Body of pancreas (tissue), 4 donors: ENCODE results near the gene MMP24OS. TPM values are rescaled to one million over a fixed set of nuclear protein-coding genes. Genes with fewer than 3 reads are reported as not detected.

Source experiments
- ATAC-seq: fragments of 150-250 bp; one replicate; pipeline ENCODE4 v1.9.1; 2016
- DNase-seq, 4 donors: peaks; one replicate each; pipeline ENCODE4 v3.0.0-alpha.2; 2019
- H3K27ac ChIP-seq, 4 donors: fragments of 200-600 bp; sonication (generic); 1 replicate in 3 of 4; 2 replicates in 1 of 4; pipeline versions ENCODE4 v1.5.1 to v1.6.1; 2016 to 2019; ENCODE audit warnings: mild to moderate bottlenecking in 1 of 4, mixed read lengths in 1 of 4, moderate library complexity in 1 of 4
- H3K27me3 ChIP-seq, 2 donors: fragments of 200-600 bp; sonication (generic); one replicate each; pipeline ENCODE4 v1.6.0; 2016; ENCODE audit warnings: mild to moderate bottlenecking in 1 of 2
- H3K36me3 ChIP-seq, 2 donors: fragments of 200-600 bp; sonication (generic); replicated peaks in 1 of 2; 2 replicates each; pipeline ENCODE4 v1.5.1; 2016; ENCODE audit warnings: low read depth in 2 of 2; ENCODE audit not compliant: insufficient read depth in 1 of 2
- H3K4me1 ChIP-seq: fragments of 200-600 bp; sonication (generic); one replicate; pipeline ENCODE4 v1.6.0; 2016
- H3K4me3 ChIP-seq, 2 donors: fragments of 200-600 bp; sonication (generic); 1 replicate in 1 of 2; 2 replicates in 1 of 2; pipeline ENCODE4 v1.5.1; 2016 to 2019
- H3K9me3 ChIP-seq, 3 donors: fragments of 200-600 bp; sonication (generic); 1 replicate in 2 of 3; 2 replicates in 1 of 3; pipeline ENCODE4 v1.5.1; 2016
- POLR2A ChIP-seq, 3 donors: fragments of 450-650 bp; IDR thresholded peaks; one replicate each; pipeline ENCODE4 v1.6.1; 2016; ENCODE audit warnings: antibody characterized with exemption in 3 of 3, mild to moderate bottlenecking in 2 of 3
- WGBS, 2 donors: methylation state at CpG; one replicate each; pipeline ENCODE4 v1.1.5; 2017; 5-methylcytosine and 5-hydroxymethylcytosine counted together
- intact Hi-C: fragments of 100-400 bp; cut with DNase I; formaldehyde crosslinking; loops from one replicate; pipeline ENCODE4 v1.15.1; 2023
- total RNA-seq, 2 donors: library from RNA; depleted of rRNA; stranded (reverse); fragments of >200 nt; gene quantifications; one replicate each; pipeline ENCODE4 v1.1.0, GENCODE V29; 2016
- TF ChIP-seq, protein P1 (sequence below), 7 experiments: fragments of 450-650 bp in 4 of 7; fragments of 200-600 bp in 3 of 7; sonication (generic) in 3 of 7; IDR thresholded peaks; one replicate each; pipeline ENCODE4 v1.5.1; 2016 to 2019; ENCODE audit warnings: antibody characterized with exemption in 7 of 7

Gene MMP24OS
- total RNA-seq, 2 donors from 2014 or later: 20.4 to 27.5 TPM

DNA sequence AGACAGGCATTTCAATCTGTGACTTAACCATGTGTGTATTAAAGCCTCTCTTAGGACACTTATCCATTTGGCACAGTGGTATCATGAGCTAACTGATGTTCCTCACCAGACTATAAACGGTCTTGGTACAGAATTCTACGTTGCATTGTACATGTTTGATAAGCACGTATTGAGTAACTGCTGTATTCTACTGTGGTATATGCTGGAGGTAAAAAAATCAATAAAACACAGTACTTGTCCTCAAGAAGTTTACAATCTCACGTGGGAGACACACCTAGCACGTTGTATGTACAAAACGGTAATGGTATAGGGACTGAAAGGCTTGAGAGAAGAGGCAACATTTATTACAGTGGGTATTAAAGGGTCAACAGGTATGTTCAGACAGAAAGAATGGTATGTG is 47.5 kb upstream of the MMP24OS start:
- Histone ChIP-seq H3K4me3 (no peak overlapping the region), H3K36me3 (no peaks in the 10 kb centered on the region), H3K27me3 (no peaks in the 10 kb centered on the region), H3K27ac (no peak overlapping the region), H3K4me1 (peaks cover 11% of the 10 kb centered on the region), H3K9me3 (no peaks in the 10 kb centered on the region)
- intact Hi-C loops: no loop called here
- ATAC-seq (no peak), DNase-seq (no peak)
- WGBS, 2 donors: 72 to 86% methylated on average over 6 of the region's 6 CpGs
- TF ChIP-seq POLR2A (IDR thresholded peaks at IDR 0.05): no peak
- TF ChIP-seq, protein P1, sequence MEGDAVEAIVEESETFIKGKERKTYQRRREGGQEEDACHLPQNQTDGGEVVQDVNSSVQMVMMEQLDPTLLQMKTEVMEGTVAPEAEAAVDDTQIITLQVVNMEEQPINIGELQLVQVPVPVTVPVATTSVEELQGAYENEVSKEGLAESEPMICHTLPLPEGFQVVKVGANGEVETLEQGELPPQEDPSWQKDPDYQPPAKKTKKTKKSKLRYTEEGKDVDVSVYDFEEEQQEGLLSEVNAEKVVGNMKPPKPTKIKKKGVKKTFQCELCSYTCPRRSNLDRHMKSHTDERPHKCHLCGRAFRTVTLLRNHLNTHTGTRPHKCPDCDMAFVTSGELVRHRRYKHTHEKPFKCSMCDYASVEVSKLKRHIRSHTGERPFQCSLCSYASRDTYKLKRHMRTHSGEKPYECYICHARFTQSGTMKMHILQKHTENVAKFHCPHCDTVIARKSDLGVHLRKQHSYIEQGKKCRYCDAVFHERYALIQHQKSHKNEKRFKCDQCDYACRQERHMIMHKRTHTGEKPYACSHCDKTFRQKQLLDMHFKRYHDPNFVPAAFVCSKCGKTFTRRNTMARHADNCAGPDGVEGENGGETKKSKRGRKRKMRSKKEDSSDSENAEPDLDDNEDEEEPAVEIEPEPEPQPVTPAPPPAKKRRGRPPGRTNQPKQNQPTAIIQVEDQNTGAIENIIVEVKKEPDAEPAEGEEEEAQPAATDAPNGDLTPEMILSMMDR (IDR thresholded peaks at IDR 0.05): no peak

DNA sequence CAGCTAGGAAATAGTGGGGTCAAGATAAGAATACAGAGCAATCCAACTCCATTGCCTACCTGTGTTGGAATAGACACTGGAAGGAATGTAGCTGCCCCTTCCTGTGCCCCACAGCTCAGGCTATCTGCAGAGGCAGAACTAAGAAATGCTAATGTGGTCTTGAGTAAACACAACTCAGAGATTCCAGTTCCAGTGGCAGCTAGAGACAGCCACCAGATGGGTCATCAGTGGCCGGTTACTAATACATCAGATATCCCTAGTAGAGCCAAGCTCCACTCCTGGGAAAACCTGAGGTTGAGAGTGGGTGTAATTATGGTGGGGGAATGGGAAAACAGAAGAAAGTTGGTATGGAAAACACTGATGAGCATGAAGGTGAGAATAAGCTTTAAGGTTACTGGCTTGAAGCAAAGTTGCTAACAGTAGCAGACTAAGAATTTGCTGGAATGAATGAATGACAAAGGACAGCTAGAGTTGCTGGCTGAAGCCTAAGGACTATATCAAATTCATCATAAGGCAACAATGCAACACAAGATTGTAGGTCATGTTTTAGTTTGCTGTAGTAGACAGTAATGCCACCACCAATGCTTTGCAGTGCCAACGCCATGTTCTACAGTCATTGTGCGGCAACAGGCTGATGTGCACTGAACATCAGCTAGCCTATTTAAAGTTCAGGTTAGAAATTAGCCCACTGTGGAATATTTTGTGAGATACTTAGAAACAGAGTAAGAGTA is 42.6 kb upstream of the MMP24OS start:
- Histone ChIP-seq H3K4me3 (no peak overlapping the region), H3K27me3 (no peaks in the 10 kb centered on the region), H3K27ac (no peak overlapping the region), H3K36me3 (no peaks in the 10 kb centered on the region), H3K9me3 (no peaks in the 10 kb centered on the region), H3K4me1 (peaks cover 17% of the 10 kb centered on the region)
- ATAC-seq (no peak), DNase-seq (no peak)
- 87 to 90% methylated on average over 3 of the region's 3 CpGs for WGBS, 2 donors
- intact Hi-C loops: no loop called here
- TF ChIP-seq, protein P1 (IDR thresholded peaks at IDR 0.05): no peak
- TF ChIP-seq POLR2A (IDR thresholded peaks at IDR 0.05): no peak

DNA sequence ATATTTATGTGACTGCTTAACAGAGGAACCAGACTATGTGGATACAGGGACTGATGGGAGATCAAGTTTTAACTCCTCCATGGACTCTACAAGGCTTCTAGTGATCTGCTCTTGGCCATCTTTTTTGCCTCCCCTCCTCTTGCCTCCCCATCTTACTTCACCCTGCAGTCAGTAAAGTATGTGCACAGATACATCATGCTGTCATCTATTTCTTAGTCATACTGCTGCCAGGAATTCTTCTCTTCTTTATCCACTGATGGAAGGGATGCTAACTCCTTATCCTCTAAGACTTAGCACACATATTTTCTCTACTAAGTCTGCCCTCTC is 41.9 kb upstream of the MMP24OS start:
- no peaks in the 10 kb centered on the region for H3K9me3 ChIP-seq
- no peak for TF ChIP-seq POLR2A (IDR thresholded peaks at IDR 0.05)
- TF ChIP-seq, protein P1 (IDR thresholded peaks at IDR 0.05): no peak
- peak overlapping the region in 1 of 4 donors; percentile 63 for H3K27ac ChIP-seq
- no peak for DNase-seq
- H3K4me3 ChIP-seq: no peak overlapping the region
- H3K4me1 ChIP-seq: peaks cover 17% of the 10 kb centered on the region
- H3K36me3 ChIP-seq: no peaks in the 10 kb centered on the region
- no peaks in the 10 kb centered on the region for H3K27me3 ChIP-seq
- intact Hi-C loops: no loop called here
- no peak for ATAC-seq

DNA sequence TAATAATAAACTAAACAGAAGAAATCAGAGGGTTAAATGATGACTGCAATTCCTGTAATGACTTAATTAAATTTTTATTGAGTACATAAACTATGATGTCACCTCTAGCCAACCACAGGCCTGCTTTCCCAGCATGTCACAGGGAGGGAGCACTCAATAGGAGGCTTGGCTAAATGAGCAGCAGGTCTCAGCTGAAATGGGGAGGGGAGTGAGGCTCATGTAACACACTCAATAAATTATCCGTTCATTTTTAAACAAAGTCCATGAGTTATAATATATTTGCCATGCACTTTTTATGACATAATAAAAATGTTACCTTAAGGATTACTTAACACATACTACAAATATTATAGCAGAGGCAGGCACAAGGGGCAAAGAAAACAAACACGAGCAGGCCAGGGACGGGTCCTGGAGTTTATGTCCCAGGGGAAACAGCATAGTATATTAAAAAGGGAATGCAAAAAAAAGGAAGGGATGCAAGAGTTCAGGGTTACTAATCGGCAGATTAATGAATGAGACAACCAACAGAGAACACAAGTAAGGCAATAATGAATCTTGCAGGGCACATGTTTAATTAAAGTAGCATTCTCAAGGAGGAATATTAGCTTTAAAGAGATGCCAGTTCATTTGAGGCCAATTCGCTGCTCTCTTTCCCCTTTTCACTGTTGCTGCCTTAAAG is 41.4 kb upstream of the MMP24OS start:
- TF ChIP-seq, protein P1 (IDR thresholded peaks at IDR 0.05): no peak
- no peak for TF ChIP-seq POLR2A (IDR thresholded peaks at IDR 0.05)
- DNase-seq (no peak), ATAC-seq (peak; percentile 45)
- Histone ChIP-seq H3K27ac (peak overlapping the region in 3 of 4 donors; percentile 49 to 74 (median 63)), H3K9me3 (no peaks in the 10 kb centered on the region), H3K27me3 (no peaks in the 10 kb centered on the region), H3K4me1 (peaks cover 17% of the 10 kb centered on the region), H3K4me3 (no peak overlapping the region), H3K36me3 (no peaks in the 10 kb centered on the region)
- intact Hi-C loops: no loop called here
- 59 to 69% methylated on average over 5 of the region's 5 CpGs for WGBS, 2 donors
